Fibroblast of skin of right quadriceps (primary cell): ENCODE data around the gene TEX52.

Source experiments
- DNase-seq: peaks from one replicate; pipeline ENCODE4 v3.0.0-alpha.2; 2013

TEX52 gene

DNA sequence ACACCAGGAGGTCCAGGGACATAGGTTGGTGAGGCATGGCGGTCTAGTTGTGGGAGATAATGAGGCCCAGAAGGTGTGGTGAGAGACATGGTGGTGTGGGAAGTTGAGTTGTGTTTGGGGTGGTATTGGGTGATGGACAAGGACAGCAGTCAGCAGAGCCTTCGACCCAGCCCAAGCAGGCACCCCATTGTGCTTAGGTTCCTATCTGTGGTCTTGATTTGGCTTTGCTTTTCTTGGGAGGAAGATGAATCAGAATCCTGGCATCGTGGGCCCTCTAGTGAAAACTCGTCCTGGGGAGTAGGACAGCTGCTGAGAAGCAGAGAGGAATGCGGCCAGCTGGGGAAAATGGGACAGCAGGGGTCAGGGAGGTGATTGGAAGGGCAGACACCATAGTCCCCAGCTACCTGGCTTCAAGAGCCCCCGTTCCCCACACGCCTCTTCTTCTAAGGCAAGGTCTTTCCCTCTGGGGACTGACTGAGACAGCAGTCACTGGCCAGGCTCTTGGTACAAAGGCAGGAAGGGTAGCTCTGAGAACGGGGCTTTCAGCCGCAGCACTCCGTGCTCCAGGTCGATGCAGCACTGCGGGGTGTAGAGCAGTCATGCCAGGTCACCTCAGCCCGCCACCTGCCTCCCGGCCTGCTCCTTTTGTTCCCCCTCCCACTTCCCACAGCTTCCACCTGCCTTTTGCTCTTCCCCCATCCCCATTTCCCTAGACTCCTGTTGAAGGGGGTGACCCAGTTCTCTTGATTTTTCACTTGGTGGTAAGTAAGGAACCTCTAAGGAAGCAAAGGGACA is 29.9 kb downstream of the TEX52 start:
- DNase-seq, result no peak

DNA sequence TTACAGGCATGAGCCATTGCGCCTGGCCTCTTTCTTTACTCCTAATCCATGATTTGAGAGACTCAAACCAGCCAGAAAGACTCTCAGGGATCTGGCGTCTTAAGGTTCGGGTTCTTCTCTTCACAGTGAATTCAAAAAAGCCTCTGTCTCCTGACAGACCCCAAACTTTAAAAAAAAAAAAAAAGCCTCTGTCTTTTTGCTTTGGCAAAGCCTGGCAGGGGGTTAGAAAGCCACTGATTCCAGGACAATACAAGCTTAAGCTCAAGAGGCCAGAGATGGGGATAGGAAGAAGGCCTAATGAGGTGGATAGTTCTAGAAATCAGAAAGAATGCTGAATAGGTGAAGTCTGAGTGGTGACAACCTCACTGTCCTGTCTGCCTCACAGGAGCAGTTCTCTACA is 30.8 kb downstream of the TEX52 start:
- DNase-seq, result no peak

DNA sequence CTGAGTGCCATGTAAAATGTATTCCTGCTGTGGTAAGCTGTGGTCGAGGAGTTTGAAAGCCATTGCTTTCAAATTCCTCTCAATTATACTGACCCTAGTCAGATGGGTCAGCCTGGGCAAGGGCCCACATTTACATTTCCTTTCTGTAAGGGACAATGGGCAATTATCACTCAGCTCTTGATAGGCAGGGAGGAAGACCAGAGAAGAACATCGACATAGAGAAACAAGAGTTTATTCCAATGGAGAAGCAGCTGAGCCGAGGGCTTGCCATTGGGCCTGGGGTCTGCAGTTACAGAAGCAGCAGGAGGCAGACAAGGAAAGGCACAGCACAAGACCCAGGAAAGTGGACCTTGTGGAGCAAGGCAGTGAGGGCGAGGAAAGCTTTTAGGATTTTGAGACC is 31.7 kb downstream of the TEX52 start:
- no peak for DNase-seq

DNA sequence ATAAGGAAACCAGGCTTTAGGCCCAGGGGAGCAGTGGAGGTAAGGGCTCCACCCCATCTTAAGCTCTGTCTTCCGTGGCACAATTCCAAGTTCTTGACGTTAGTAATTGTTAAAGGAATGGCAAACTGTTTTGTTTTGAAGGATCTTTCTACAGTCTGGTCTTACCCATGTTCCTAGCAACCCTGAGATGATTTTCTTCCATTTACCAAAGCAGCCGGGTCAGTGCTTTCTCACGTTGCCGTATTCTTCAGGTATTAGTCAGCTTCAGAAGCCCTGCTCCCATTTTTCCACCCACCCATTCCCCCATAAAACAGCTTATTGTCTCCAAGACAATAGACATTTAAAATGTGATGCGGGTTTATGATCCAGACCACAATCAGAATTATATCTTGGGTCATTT is 32.3 kb downstream of the TEX52 start:
- no peak for DNase-seq

DNA sequence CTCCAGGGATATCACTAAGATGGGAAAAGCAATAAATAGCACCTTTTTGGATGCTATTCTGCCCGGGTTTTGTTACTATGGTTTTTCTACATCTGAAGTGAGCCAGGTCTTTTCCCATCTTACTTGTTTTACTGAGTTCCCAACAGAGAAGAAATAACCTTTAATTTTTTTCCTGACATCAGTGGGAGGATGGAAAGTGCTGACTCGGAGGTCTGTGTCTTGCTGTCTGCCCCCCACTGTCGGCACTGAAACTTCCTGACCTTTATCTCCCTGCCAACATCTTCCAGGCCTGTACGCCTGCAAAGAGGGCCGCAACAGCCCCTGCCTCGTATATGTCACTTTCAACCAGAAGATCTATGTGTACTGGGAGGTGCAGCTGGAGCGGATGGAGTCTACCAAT is 33.4 kb downstream of the TEX52 start:
- DNase-seq, result no peak

DNA sequence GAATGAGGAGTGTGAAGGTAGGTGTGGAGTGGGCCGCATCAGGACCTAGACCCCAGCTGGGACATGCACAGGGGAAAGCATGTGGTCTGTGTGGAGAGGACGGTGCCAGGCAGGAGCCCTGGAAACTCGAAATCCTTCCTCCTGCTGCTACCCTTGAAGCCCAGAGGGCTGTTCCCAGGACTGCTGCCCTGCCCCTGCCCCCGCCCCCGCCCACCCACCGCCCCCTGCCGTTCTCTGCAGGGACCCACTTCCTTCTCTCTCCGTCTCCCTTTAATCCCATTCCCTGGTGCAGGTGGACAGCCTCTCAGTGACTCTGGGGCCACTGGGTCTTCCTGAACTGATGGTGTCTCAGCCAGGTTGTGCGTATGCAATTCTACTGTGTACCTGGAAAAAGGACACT is 36.4 kb downstream of the TEX52 start:
- no peak for DNase-seq

DNA sequence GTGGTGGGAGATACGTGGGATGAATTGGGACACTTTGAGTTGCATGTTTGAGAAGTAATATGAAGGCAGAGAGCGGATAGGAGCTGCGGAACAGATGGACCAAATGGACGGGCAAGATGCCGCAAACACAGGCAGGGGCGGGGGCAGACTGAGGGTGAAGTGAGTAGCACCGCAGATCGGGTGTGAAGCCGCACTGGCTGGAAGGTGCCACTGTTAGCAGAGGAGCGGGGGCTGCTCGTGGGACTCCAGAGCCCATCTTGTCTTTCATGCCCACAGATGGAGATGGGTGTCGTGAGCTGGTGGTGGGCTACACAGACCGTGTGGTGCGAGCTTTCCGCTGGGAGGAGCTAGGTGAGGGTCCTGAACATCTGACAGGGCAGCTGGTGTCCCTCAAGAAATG is 37.0 kb downstream of the TEX52 start:
- no peak for DNase-seq

DNA sequence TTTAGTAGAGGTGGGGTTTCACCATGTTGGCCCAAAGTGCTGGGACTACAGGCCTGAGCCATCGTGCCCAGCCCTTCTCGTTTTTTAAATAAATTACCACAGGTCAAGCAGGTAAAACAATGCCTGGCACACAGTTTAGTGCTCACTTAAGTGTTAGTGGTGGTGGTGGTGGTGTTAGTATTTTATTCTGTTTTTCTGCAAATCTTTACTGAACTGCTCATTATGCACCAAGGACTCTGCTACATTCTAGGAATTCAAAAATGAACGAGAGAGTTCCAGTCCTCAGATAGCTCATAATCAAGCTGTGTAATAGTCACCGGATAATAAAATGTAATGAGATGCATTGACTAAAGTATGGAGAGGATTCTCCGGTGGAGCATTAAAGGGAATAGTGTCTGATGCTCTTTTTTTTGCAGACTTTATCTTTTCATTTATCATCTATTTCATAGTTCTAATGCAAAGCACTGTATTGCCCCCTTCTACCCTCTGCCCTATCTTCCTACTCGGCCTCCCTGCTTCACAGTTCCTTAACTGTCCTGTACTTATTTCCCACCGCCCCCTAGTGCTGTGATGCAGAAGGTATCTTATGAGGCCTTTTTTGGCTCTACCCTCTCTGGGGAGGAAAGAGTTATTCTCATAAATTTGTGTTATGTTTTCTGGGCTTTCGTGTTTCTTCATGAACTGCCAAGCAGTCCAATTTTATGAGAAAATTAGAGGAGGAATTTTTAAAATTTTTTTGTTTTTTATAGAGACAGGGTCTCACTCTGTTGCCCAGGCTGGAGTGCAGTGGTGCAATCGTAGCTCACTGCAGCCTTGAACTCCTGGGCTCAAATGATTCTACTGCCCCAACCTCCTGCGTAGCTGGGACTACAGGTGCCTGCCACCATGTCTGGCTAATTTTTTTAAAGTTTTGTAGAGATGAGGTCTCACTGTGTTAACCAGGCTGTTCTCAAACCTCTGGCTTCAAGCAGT is 43.3 kb downstream of the TEX52 start:
- DNase-seq, result peak; percentile 69

DNA sequence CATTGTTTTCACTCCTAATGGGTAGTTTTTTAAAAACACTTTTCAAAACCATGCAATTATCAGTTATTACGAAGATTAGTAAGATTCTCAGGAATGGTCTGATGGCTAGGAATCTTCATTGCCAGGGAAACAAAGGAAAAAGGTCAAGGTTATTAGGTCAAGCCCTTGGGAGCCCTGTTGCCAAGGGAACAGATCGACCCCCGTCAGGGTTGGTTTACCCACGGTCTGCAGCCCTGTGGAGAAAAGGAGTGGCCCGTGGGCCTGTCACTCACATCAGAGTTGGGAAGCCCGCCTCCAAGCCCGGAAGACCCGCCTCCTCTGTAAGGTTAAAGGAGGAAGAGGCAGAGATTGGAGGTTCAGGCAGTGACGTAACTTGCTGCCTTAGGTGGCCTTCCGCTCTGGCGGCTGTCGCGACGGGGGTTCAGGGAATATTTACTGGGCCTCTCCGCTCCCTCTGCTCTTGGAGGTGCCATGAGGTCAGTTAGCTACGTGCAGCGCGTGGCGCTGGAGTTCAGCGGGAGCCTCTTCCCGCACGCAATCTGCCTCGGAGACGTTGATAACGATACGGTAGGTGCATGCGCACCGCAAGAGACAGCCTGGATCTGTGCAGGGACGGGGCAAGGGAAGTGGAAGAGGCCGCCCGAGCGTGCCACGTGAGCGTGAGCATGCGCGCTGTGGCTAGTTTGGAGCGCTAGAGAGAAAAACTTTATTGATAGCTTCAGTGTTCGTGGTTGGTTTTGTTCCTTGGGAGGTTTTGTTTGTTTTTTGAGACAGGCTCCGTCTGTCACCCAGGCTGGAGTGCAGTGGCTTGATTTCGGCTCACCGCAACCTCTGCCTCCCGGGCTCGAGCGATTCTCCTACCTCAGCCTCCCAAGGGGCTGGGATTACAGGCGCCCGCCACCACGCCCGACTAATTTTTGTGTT is 44.3 kb downstream of the TEX52 start, which contains the start of gene ITFG2:
Gene ITFG2 (plus strand): TSS at position 379 of the 924 bp plus-strand sequence. CDS start 93 bp downstream, at position 472.
- DNase-seq, result peak; percentile 99

DNA sequence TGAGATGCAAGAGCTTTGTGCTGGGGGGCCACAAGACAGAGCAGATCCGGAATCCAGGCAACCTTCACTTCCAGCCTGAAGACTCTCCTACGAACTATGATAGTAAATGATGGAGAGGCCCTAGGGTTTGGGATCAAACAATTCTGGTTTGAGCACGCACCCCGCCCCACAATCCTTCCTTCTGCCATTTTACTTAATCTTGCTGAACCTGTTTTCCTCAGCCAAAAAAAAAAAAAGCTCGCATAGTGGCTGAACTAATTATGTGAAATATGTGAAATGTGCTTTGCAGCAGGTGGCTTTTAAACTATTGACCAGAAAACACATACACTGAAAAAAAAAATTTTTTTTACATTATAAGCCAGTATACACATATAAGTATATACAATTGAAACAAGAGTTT is 45.0 kb downstream of the TEX52 start:
- no peak for DNase-seq

DNA sequence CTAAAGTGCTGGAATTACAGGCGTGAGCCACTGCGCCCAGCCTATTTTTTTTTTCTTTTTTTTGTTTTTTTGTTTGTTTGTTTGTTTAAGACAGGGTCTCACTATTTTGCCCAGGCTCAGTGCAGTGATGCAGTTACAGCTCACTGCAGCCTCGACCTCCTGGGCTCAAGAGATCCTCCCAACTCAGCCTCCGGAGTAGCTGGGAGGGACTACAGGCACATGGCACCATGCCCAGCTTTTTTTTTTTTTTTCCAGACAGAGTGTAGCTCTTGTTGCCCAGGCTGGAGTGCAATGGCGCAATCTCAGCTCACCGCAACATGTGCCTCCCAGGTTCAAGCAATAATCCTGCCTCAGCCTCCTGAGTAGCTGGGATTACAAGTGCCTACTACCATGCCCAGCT is 50.1 kb downstream of the TEX52 start:
- DNase-seq, result no peak

DNA sequence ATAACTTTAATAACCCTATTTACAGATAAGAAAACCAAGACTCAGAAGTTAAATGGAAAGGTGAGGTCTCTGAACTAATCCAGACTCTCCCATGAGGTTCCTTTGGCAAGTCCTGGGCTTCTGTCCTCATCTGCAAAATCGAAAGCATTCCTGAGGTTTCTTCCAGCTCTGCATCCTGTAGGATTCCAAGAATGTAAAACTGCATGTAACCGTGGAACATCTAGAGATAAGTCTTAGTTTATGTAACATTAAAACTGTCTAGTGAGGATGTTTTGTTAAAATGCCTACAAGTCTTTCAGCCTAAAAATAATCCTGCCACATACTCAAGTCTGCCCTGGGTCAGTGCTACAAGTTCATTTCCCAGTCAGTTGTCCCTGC is 51.7 kb downstream of the TEX52 start:
- DNase-seq, result peak; percentile 53

DNA sequence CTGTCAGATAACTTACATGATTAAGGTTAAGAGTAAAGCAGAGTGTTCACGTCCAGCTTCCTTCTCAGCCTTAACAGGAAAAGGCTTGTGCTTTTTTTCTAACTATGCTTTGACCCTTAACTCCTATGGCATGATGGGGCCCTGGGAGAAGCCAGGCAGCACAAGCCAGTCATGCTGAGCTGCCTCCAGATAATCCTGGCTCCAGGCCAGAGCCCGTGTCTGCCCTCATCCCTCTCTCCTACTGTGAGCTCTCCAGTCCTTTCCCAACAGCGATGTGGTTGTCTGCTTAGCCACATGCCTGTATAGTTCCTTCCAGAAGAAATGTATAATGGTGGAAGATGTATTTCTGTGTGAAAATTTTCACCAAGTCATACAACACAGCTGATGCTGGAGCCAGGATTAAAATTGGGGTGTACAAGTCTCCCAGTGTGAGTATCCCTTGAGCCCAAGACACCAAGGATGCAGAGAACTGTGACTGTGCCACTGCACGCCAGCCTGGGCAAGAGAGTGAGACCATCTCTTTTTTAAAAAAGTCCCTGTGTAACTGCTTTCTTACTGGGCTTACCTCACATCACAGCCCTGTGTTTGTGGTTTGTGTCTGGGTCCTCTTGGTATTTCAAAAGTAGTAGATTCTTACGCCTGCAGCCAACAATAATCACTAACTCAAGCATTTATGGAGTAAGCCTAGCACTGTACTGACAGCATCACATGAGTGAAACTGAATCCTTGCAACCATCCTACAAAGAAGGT is 52.3 kb downstream of the TEX52 start:
- peak; percentile 35 for DNase-seq

DNA sequence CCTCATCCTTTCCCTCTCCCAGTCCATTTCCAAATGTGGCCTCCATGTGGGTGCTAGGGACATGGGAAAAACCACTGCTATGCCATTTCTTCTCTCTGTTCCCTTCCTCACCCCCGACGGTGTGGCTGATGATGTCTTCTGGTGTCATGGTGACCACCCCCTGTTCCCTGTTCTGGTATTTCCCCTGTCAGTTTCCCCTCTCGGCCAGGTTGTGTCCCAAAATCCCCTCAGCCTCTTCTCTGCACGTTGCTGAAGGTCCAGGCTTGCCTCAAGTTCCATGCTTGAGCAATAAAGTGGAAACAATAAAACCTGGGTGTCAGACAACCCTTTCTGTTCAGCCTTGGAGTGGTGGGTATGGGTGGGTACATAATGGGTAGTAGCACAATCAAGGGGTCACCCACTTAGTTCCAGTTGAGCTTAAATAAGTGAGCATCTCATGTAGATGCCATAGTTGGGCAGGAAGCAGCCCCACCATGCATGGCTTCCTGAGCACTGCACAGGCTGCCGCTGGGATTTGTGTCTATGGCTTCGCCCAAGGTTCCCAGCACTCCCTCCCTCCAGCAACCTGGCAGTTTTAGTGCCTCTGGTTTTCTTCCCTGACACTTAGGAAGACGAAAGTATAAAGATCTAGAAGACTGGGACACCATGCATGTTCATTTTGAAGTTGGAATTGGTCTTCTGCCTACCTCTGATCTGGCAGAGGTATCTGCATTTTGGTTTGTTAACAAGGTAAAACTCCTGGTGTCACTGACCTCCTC is 53.0 kb downstream of the TEX52 start:
- no peak for DNase-seq

DNA sequence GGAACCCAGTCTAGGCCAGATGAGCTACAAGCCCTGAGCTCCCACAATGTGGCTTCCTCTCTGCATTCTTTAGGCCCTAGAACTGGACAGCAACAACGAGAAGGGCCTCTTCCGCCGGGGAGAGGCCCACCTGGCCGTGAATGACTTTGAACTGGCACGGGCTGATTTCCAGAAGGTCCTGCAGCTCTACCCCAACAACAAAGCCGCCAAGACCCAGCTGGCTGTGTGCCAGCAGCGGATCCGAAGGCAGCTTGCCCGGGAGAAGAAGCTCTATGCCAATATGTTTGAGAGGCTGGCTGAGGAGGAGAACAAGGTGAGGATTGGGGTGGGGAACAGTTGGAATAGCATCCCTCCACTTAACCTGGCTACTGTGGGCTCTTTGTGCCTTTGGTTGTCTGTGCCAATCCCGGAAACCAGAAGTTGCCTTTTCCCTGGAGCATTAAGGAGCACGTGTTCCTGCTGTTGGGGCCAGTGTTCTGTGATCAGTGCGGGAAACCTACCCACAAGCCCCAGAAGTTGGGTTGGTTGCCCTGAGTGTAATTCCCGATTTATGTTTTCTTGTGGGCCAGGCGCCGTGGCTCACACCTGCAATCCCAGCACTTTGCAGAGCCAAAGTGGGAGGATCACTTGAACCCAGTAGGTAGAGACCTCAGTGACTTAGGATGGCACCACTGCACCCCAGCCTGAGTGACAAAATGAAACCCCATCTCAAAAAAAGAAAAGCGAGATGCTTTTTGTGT is 55.6 kb downstream of the TEX52 start:
- no peak for DNase-seq

DNA sequence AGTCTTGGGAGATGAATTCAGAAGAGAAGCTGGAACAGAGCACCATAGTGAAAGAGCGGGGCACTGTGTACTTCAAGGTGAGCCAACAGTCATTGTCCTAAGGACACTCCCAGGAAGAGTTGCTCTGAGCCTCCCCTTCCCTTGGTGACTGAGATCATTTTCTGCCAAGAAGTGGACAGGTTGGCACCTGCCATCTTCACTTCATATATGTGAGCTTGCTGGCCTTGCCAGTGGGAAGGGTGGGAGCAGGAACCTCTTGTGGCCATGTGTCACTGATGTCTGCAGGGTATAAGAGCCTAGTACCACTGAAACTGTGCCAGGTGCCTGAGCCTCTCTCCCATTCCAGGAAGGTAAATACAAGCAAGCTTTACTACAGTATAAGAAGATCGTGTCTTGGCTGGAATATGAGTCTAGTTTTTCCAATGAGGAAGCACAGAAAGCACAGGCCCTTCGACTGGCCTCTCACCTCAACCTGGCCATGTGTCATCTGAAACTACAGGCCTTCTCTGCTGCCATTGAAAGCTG is 56.7 kb downstream of the TEX52 start:
- no peak for DNase-seq
